HepG2 (cell line): ENCODE data around the gene CD7. TPM values are rescaled to one million over a fixed set of nuclear protein-coding genes. Genes with fewer than 3 reads are reported as not detected.

Experiments used
- ARHGAP35 ChIP-seq: sonication (generic); formaldehyde crosslinking; IDR thresholded peaks from 2 replicates; pipeline ENCODE4 v1.9.0; 2022; ENCODE audit warnings: mild to moderate bottlenecking, inconsistent platforms, moderate library complexity, missing genetic modification reagents, borderline replicate concordance
- CCDC6 ChIP-seq: sonication (generic); formaldehyde crosslinking; IDR thresholded peaks from 2 replicates; pipeline ENCODE4 v1.8.1; 2022; ENCODE audit warnings: mild to moderate bottlenecking, missing genetic modification reagents, moderate library complexity
- GATAD1 ChIP-seq: IDR thresholded peaks from 2 replicates; pipeline ENCODE4 v1.6.1; 2016; ENCODE audit warnings: missing genetic modification reagents, missing compliant biosample characterization
- HNF4A ChIP-seq: sonication (generic); formaldehyde crosslinking; IDR thresholded peaks from 2 replicates; pipeline ENCODE4 v1.4.0; 2020; ENCODE audit warnings: missing genetic modification reagents
- KDM6A ChIP-seq: IDR thresholded peaks from 2 replicates; pipeline ENCODE4 v1.6.1; 2016; ENCODE audit warnings: low read depth
- LCORL ChIP-seq, 2 experiments: fragments of 450-650 bp in 1 of 2; sonication (generic) in 1 of 2; formaldehyde crosslinking in 1 of 2; IDR thresholded peaks; 2 replicates each; pipeline versions ENCODE4 v1.5.0 to v1.6.1; 2017 to 2020; ENCODE audit warnings: antibody characterized with exemption in 1 of 2, missing genetic modification reagents in 1 of 2
- POGZ ChIP-seq: sonication (generic); formaldehyde crosslinking; IDR thresholded peaks from 2 replicates; pipeline ENCODE4 v1.4.0; 2020; ENCODE audit warnings: mild to moderate bottlenecking, missing genetic modification reagents
- TBL1XR1 ChIP-seq: fragments of 150-350 bp; IDR thresholded peaks from 2 replicates; pipeline ENCODE4 v1.6.1; 2014; ENCODE audit warnings: borderline replicate concordance, low read length; ENCODE audit not compliant: partially characterized antibody
- ZBTB4 ChIP-seq: sonication (generic); formaldehyde crosslinking; IDR thresholded peaks from 2 replicates; pipeline ENCODE4 v1.4.0; 2020; ENCODE audit warnings: missing genetic modification reagents, mild to moderate bottlenecking, borderline replicate concordance
- ZBTB49 ChIP-seq: sonication (generic); formaldehyde crosslinking; IDR thresholded peaks from 2 replicates; pipeline ENCODE4 v1.4.0; 2020; ENCODE audit warnings: missing genetic modification reagents, borderline replicate concordance
- ZMAT5 ChIP-seq: sonication (generic); formaldehyde crosslinking; IDR thresholded peaks from 2 replicates; pipeline ENCODE4 v1.5.0; 2020; ENCODE audit warnings: mild to moderate bottlenecking, low read depth, missing genetic modification reagents, borderline replicate concordance
- ZNF138 ChIP-seq: sonication (generic); formaldehyde crosslinking; IDR thresholded peaks from 2 replicates; pipeline ENCODE4 v1.5.0; 2020; ENCODE audit warnings: mild to moderate bottlenecking, low read depth, missing genetic modification reagents
- ZNF547 ChIP-seq: sonication (generic); formaldehyde crosslinking; IDR thresholded peaks from 2 replicates; pipeline ENCODE4 v1.5.1; 2020; ENCODE audit warnings: mild to moderate bottlenecking, missing genetic modification reagents
- ZNF569 ChIP-seq: sonication (generic); formaldehyde crosslinking; IDR thresholded peaks from 2 replicates; pipeline ENCODE4 v1.5.0; 2020; ENCODE audit warnings: mild to moderate bottlenecking, missing genetic modification reagents, moderate library complexity, borderline replicate concordance
- ZNF790 ChIP-seq: sonication (generic); formaldehyde crosslinking; IDR thresholded peaks from 2 replicates; pipeline ENCODE4 v1.8.0; 2022; ENCODE audit warnings: missing genetic modification reagents, mild to moderate bottlenecking, borderline replicate concordance
- polyA plus RNA-seq, 8 experiments: library from polyadenylated mRNA; depleted of rRNA in 3 of 8; stranded (reverse) in 7 of 8; unstranded in 1 of 8; fragments of >200 nt; fragmentation: Illumina TruSeq in 4 of 8; extraction: Trizol in 4 of 8; gene quantifications; 2 replicates each; pipeline versions ENCODE4 v1.2.1 to v1.2.3, GENCODE V29; 2011 to 2016; ENCODE audit warnings: low read depth in 4 of 8, missing spikeins in 1 of 8, mixed read lengths in 1 of 8; ENCODE audit not compliant: insufficient read depth in 1 of 8
- total RNA-seq, 5 experiments: library from RNA; depleted of rRNA; stranded (reverse); fragments of >200 nt; fragmentation: Illumina TruSeq; extraction: Trizol; gene quantifications; 2 replicates each; pipeline ENCODE4 v1.2.3, GENCODE V29; 2016; ENCODE audit warnings: low read depth in 1 of 5
- TF ChIP-seq, protein P1 (sequence below): sonication (generic); formaldehyde crosslinking; IDR thresholded peaks from 2 replicates; pipeline ENCODE4 v1.5.1; 2020; ENCODE audit warnings: missing genetic modification reagents, mild to moderate bottlenecking, borderline replicate concordance
- TF ChIP-seq, protein P2 (sequence below), 2 experiments: sonication (generic) in 1 of 2; formaldehyde crosslinking in 1 of 2; IDR thresholded peaks; 2 replicates each; pipeline versions ENCODE4 v1.4.0 to v1.6.1; 2018 to 2020; ENCODE audit warnings: missing genetic modification reagents in 2 of 2, borderline replicate concordance in 1 of 2, low read depth in 1 of 2, mild to moderate bottlenecking in 1 of 2, missing biosample characterization in 1 of 2

CD7 gene
- total and polyA plus RNA-seq, 2 of the 13 experiments (the other 11 are each of a cell fraction or from before 2014, with no cell fraction given), result 67.6 to 76.4 TPM

- TF ChIP-seq GATAD1 (CRISPR knock-in tag) (peak; percentile 39; the same call in 1 of the 2 replicates), TBL1XR1 (no peak), LCORL (IDR thresholded peaks at IDR 0.05) (no peak), LCORL (CRISPR knock-in tag; IDR thresholded peaks at IDR 0.05) (peak; percentile 96), CCDC6 (no peak; the same call in 1 of the 2 replicates), ARHGAP35 (CRISPR knock-in tag) (no peak; the same call in 1 of the 2 replicates), HNF4A (CRISPR knock-in tag) (no peak), ZMAT5 (CRISPR knock-in tag) (no peak), ZBTB49 (no peak), ZBTB4 (CRISPR knock-in tag) (peak; percentile 96), ZNF138 (CRISPR knock-in tag) (no peak), ZNF569 (no peak), ZNF547 (CRISPR knock-in tag) (no peak), KDM6A (no peak), ZNF790 (CRISPR knock-in tag) (no peak), POGZ (CRISPR knock-in tag) (0 out of 2 replicates have a peak, but pooled peaks have one; percentile 17)
- TF ChIP-seq, protein P1, sequence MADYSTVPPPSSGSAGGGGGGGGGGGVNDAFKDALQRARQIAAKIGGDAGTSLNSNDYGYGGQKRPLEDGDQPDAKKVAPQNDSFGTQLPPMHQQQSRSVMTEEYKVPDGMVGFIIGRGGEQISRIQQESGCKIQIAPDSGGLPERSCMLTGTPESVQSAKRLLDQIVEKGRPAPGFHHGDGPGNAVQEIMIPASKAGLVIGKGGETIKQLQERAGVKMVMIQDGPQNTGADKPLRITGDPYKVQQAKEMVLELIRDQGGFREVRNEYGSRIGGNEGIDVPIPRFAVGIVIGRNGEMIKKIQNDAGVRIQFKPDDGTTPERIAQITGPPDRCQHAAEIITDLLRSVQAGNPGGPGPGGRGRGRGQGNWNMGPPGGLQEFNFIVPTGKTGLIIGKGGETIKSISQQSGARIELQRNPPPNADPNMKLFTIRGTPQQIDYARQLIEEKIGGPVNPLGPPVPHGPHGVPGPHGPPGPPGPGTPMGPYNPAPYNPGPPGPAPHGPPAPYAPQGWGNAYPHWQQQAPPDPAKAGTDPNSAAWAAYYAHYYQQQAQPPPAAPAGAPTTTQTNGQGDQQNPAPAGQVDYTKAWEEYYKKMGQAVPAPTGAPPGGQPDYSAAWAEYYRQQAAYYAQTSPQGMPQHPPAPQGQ (CRISPR knock-in tag), result no peak
- TF ChIP-seq, protein P2, sequence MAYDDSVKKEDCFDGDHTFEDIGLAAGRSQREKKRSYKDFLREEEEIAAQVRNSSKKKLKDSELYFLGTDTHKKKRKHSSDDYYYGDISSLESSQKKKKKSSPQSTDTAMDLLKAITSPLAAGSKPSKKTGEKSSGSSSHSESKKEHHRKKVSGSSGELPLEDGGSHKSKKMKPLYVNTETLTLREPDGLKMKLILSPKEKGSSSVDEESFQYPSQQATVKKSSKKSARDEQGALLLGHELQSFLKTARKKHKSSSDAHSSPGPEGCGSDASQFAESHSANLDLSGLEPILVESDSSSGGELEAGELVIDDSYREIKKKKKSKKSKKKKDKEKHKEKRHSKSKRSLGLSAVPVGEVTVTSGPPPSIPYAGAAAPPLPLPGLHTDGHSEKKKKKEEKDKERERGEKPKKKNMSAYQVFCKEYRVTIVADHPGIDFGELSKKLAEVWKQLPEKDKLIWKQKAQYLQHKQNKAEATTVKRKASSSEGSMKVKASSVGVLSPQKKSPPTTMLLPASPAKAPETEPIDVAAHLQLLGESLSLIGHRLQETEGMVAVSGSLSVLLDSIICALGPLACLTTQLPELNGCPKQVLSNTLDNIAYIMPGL (CRISPR knock-in tag; IDR thresholded peaks at IDR 0.05; ENCODE audit: borderline replicate concordance in 1 of 2, low read depth in 1 of 2), result peak; percentile 78 to 85; a peak in 3 of 4 replicates
These were observed 34.5 kb upstream of the CD7 start (continued) for GRCh38 chr17:82351713-82352488.
